ENCODE results near the gene ASB1. TPM values are rescaled to one million over a fixed set of nuclear protein-coding genes. Genes with fewer than 3 reads are reported as not detected.

The ASB1 gene
- total RNA-seq: 12.3 TPM

- peak; percentile 77 for ATAC-seq
Observed at GRCh38 chr2:238426568-238427434, at the start of gene ASB1. Gene ASB1, plus strand, starts transcription at chr2:238426927. Its CDS starts 144 bp downstream, at chr2:238427071.

DNA sequence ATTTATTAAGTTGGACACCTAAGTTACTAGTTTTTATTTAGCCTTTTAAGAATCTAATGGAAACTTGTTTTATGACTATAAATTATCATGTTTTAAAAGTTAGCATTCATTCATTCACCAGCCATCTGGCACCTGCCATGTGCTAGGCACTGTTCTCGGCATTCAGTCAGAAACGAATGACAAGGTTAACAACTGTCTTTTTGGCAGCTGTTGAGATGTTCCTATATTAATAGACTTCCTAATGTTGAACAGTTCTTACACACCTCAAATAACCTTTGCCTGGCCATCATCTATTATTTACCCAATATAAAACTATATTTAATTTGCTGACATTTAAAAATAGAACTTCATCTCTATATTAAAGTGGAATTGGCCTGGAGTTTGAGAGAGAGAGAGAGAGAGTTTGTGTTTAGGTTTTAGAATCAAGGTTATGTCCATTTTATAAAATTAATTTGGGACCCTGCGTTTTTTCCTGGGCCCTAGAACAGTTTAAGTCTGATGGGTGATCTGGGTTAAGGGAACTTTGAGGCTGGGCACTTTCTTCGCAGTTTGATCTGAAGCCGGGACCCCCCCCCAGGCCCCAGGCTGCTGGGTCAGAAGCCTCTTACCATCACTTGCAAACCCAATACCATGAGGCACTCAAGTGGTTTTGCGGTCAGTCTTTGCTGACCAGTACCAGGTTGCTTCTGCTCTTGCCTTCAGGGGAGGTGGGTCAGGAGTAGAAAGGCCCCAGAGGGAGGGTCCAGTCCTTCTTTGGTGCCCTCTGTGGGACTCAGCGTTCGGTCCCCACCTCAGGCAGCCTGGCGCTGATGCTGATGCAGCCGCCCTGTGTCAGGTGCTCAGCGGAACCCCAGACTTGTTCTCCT, 48.3 kb upstream of the ASB1 start:
- ATAC-seq: peak; percentile 18

DNA sequence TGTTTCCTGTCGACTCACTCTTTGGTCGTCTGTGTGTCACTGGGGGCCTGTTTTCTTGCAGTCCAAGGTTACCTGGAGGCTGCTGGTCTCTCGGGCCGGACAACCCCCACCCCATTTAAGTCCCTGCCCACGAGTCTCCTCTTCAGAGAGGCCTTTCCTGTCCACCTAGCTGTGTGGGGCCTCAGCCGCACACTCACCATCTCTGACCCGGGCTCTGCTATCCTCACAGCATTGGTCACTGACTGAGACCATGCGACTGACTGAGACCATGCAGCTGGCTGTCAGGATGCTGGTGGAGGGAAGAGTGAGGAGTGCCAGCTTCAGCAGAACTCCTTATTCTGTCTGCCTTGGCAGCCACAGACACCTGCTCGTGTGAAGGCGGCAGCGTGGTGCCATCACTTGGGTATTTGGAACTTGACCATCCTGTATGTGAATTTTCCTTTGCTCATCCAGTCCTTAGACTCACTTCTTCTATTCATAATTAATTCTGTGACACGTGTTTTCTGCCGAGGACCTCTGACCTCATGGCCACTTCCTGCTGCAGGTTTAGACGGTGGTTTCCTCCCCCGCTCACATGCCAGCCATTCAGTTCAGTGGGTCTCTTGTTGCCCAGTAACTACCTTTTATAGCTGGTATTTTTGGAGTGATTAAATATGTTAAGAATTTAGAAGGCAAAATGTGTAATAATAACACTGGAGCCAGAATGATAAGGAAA, 47.5 kb upstream of the ASB1 start:
- ATAC-seq: no peak

GRCh38 chr2:238380336-238380735, 46.4 kb upstream of the ASB1 start:
- ATAC-seq: no peak

- peak; percentile 61 for ATAC-seq
Observed at GRCh38 chr2:238380785-238381184, 45.9 kb upstream of the ASB1 start.

DNA sequence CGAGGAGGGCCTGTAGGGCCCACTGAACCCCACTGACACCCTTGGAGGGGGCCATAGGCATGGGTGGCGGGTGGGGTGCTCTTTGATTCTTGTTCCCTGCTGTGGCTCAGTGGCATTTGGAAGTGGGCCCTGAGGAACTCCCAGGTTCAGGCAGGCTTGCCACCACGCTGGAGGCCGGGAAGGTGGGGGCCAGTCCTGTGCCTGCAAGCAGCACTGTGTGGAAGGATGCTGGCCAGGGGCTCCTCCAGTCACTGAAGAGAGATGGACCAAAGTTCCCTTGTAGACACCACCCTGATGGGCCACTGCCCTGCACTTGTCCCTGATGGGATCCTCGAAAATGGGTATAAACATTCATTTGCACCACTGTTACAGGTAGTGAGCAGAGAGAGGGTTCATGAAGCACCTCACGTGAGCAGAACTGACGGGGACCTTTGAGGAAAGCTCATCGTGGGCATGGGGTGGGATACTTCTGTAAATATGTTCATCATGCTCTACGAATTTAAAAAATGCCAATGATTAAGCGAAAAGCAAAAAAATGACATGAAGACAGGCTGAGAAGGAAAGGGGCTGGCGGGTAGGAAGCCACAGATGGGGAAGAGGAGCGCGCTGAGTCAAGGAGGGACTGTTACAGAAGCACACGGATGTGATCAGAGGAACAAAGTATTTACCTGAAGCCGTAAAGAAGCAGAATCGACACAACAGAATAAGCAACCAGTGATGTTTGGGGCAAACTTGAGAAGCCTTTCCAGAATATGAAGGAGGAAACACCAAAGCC, 45.2 kb upstream of the ASB1 start:
- no peak for ATAC-seq

- ATAC-seq: no peak
Observed at GRCh38 chr2:238382381-238382781, 44.3 kb upstream of the ASB1 start.

- no peak for ATAC-seq
Observed at GRCh38 chr2:238383135-238383534, 43.6 kb upstream of the ASB1 start.

GRCh38 chr2:238383743-238384380, 42.9 kb upstream of the ASB1 start:
- no peak for ATAC-seq

DNA sequence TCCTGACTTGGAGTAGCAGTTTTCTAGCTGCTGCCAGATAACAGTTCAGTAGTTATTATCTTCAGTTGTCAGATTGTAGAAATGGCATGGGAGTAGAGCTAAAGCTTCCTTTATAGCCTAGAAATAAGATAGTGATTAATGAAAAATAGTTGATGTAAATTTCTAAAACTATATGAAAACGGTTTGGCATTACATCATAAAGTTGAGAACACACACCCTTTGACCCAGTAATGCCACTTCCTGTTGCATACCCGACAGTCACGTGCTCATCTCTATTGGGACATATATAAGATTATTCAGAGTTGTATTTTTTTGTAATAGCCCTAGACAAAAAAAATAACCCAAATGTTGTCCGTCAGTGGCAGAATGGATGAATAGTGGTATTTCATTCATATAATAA, 39.4 kb upstream of the ASB1 start:
- ATAC-seq: no peak

- no peak for ATAC-seq
Observed at GRCh38 chr2:238388794-238389193, 37.9 kb upstream of the ASB1 start.

GRCh38 chr2:238389988-238390589, 36.6 kb upstream of the ASB1 start:
- ATAC-seq: peak; percentile 62

- no peak for ATAC-seq
Observed at GRCh38 chr2:238391042-238391689, 35.6 kb upstream of the ASB1 start.

- no peak for ATAC-seq
Observed at GRCh38 chr2:238396663-238397062, 30.1 kb upstream of the ASB1 start.

DNA sequence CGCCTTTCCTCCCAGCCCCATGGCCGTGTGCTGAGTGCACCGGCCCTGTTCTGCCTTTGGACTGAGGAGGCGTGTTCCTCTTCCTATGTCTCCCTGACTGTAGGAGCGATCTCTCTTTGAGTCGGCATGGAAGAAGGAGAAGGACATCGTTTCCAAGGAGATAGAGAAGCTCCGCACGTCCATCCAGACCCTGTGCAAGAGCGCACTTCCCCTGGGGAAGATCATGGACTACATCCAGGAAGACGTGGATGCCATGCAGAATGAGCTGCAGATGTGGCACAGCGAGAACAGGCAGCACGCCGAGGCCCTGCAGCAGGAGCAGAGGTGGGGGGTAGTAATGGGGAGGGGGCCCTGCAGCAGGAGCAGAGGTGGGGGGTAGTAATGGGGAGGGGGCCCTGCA, 29.4 kb upstream of the ASB1 start:
- no peak for ATAC-seq

DNA sequence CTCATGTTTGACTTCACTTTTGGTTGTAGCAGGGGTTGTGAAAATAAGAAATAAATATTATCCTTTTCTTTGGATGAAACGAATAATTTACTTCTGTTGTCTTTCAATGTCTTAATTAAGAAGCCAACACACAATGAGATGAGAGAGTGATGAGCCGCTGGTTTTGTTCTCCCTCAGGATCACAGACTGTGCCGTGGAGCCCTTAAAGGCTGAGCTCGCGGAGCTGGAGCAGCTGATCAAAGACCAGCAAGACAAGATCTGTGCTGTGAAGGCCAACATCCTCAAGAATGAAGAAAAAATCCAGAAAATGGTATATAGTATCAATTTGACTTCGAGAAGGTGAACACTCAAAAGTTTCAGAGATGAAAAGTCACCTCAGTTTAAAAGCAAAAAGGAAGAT, 28.1 kb upstream of the ASB1 start:
- ATAC-seq: no peak

DNA sequence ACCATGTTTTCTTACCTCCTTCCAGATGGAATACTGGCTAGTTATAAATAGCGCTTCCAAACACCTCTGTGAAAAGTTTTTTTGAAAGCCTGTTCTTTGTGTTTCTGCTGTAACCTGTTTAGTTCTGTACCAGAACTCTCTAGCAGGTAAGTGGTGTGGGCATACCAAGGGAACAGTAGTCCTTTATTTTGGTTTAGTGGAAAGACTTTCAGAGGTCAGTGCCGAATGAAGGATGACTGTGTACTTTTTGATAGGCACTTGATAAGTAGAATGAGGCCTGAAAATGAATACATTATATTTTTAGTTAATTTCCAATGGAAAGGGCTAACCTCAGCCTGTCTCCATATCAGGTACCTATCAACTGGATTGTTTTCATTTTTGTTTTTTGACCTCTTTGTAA, 27.6 kb upstream of the ASB1 start:
- no peak for ATAC-seq

GRCh38 chr2:238401551-238401950, 25.2 kb upstream of the ASB1 start:
- peak; percentile 80 for ATAC-seq

- ATAC-seq: no peak
Observed at GRCh38 chr2:238403632-238404405, 22.9 kb upstream of the ASB1 start.
